GM23338 (cell line): Measurements from ENCODE around the gene LRR1. TPM values are rescaled to one million over a fixed set of nuclear protein-coding genes. Genes with fewer than 3 reads are reported as not detected.

ENCODE experiments used
- ATAC-seq: fragments of 200-7000 bp; cut with Tn5 transposase; 3 replicates; pipeline ENCODE4 v1.9.1; 2020
- DNase-seq: peaks from one replicate; pipeline ENCODE4 v3.0.0-alpha.2; 2015; ENCODE audit warnings: low spot score
- H2AFZ ChIP-seq: fragments of 200-600 bp; sonication (generic); 2 replicates; pipeline ENCODE4 v1.8.0; 2016; ENCODE audit warnings: antibody characterized with exemption, mild to moderate bottlenecking, moderate library complexity
- H3F3A ChIP-seq: fragments of 200-600 bp; sonication (generic); replicated peaks from 2 replicates; pipeline ENCODE4 v1.8.0; 2017; ENCODE audit warnings: antibody characterized with exemption, mixed run types, low read depth
- H3K27ac ChIP-seq: fragments of 200-600 bp; sonication (generic); 2 replicates; pipeline ENCODE4 v1.6.1; 2016; ENCODE audit warnings: low read depth
- H3K27me3 ChIP-seq: fragments of 200-600 bp; sonication (generic); 2 replicates; pipeline ENCODE4 v1.8.0; 2016; ENCODE audit warnings: mild to moderate bottlenecking, mixed run types, moderate library complexity; ENCODE audit not compliant: insufficient read depth
- H3K36me3 ChIP-seq: fragments of 200-600 bp; sonication (generic); 2 replicates; pipeline ENCODE4 v1.8.0; 2016; ENCODE audit warnings: mild to moderate bottlenecking; ENCODE audit not compliant: insufficient read depth
- H3K4me1 ChIP-seq: fragments of 200-600 bp; sonication (generic); 2 replicates; pipeline ENCODE4 v1.8.0; 2016; ENCODE audit warnings: mild to moderate bottlenecking, moderate library complexity; ENCODE audit not compliant: insufficient read depth
- H3K4me2 ChIP-seq: fragments of 200-600 bp; sonication (generic); 2 replicates; pipeline ENCODE4 v1.7.1; 2017; ENCODE audit warnings: mixed run types
- H3K4me3 ChIP-seq: fragments of 200-600 bp; sonication (generic); 2 replicates; pipeline ENCODE4 v1.6.1; 2016; ENCODE audit warnings: mixed run types
- H3K79me2 ChIP-seq: fragments of 200-600 bp; sonication (generic); replicated peaks from 2 replicates; pipeline ENCODE4 v1.8.0; 2017; ENCODE audit warnings: mild to moderate bottlenecking; ENCODE audit not compliant: insufficient read depth
- H3K9me2 ChIP-seq: fragments of 200-600 bp; sonication (generic); 2 replicates; pipeline ENCODE4 v1.8.0; 2017; ENCODE audit not compliant: insufficient read depth
- H4K20me1 ChIP-seq: fragments of 200-600 bp; sonication (generic); replicated peaks from 2 replicates; pipeline ENCODE4 v1.8.0; 2017; ENCODE audit warnings: mild to moderate bottlenecking; ENCODE audit not compliant: insufficient read depth
- H3K27ac Mint-ChIP-seq: 2 replicates; pipeline ENCODE4 v1.8.0; 2020; ENCODE audit warnings: inconsistent platforms, mild to moderate bottlenecking, moderate library complexity, mixed read lengths
- H3K27me3 Mint-ChIP-seq: 3 replicates; pipeline ENCODE4 v1.8.0; 2022; ENCODE audit warnings: low read depth, mild to moderate bottlenecking, moderate library complexity, mixed read lengths, inconsistent platforms; ENCODE audit not compliant: insufficient read depth, poor library complexity
- H3K36me3 Mint-ChIP-seq: 3 replicates; pipeline ENCODE4 v1.8.0; 2021; ENCODE audit warnings: low read depth, mild to moderate bottlenecking, inconsistent platforms, moderate library complexity, mixed read lengths
- H3K4me1 Mint-ChIP-seq: 3 replicates; pipeline ENCODE4 v1.8.0; 2020; ENCODE audit warnings: mild to moderate bottlenecking, inconsistent platforms, mixed read lengths
- H3K4me3 Mint-ChIP-seq: 3 replicates; pipeline ENCODE4 v1.8.0; 2021; ENCODE audit warnings: moderate library complexity, mild to moderate bottlenecking, inconsistent platforms, mixed read lengths
- H3K9me3 Mint-ChIP-seq: 3 replicates; pipeline ENCODE4 v1.8.0; 2020; ENCODE audit warnings: moderate library complexity, mild to moderate bottlenecking, inconsistent platforms, mixed read lengths
- CREB1 ChIP-seq: fragments of 250-450 bp; sonication (Bioruptor Pico); IDR thresholded peaks from 2 replicates; pipeline ENCODE4 v1.5.0; 2020; ENCODE audit warnings: low read depth, mild to moderate bottlenecking, moderate library complexity
- POLR2AphosphoS5 ChIP-seq: IDR thresholded peaks from 2 replicates; pipeline ENCODE4 v1.6.1; 2016; ENCODE audit warnings: antibody characterized with exemption, low read depth
- polyA plus RNA-seq: library from polyadenylated mRNA; unstranded; fragments of >200 nt; fragmentation: Nextera tagmentation; extraction: Ambion mirVana; gene quantifications from 2 replicates; pipeline ENCODE4 v1.2.1, GENCODE V29; 2016
- total RNA-seq: library from RNA; depleted of rRNA; stranded (reverse); fragments of >200 nt; shearing (Covaris generic); gene quantifications from 2 replicates; pipeline ENCODE4 v1.2.3, GENCODE V29; 2014
- TF ChIP-seq, protein P1 (sequence below): fragments of 250-450 bp; sonication (Bioruptor Pico); IDR thresholded peaks from 2 replicates; pipeline ENCODE4 v1.5.0; 2020; ENCODE audit warnings: mild to moderate bottlenecking, moderate library complexity

LRR1 gene
- total and polyA plus RNA-seq, 2 experiments from 2014 or later: 31.8 to 41.9 TPM

DNA sequence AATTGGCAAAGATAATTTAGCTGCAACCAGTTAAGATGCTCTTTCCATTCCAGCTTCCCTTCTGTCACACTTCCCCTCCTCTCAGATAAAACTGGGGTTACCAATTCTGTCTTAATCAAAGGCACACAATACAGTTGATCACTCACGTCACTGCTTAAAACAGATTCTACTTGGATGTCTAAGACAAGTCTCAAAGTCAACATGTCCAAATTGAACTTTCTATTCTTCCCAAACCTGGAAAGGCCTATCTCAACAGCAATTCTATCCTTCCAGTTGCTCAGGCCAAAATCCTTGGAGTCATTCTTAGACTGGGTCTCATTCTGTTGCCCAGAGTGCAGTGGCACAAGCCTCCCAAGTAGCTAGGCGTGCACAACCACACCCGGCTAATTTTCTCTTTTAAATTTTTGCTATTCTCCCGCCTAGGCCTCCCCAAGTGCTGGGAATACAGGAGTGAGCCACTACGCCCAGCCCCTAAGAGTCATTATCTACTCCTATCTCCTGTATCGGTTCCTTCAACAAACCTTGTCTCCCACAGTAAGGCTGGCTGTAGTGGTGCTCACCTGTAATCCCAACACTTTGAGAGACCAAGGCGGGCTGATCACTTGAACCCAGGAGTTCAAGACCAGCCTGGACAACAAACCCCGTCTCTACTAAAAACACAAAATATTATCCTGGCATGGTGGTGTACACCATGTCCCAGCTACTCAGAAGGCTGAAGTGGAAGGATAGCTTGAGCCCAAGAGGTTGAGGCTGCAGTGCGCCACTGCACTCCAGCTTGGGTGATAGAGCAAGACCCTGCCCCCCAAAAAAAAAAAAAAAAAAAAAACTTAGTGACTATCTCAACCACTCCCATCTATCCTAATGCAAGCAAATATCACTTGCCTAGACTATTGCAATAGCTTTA, 17.3 kb upstream of the LRR1 start (continued):
- TF ChIP-seq, protein P1, sequence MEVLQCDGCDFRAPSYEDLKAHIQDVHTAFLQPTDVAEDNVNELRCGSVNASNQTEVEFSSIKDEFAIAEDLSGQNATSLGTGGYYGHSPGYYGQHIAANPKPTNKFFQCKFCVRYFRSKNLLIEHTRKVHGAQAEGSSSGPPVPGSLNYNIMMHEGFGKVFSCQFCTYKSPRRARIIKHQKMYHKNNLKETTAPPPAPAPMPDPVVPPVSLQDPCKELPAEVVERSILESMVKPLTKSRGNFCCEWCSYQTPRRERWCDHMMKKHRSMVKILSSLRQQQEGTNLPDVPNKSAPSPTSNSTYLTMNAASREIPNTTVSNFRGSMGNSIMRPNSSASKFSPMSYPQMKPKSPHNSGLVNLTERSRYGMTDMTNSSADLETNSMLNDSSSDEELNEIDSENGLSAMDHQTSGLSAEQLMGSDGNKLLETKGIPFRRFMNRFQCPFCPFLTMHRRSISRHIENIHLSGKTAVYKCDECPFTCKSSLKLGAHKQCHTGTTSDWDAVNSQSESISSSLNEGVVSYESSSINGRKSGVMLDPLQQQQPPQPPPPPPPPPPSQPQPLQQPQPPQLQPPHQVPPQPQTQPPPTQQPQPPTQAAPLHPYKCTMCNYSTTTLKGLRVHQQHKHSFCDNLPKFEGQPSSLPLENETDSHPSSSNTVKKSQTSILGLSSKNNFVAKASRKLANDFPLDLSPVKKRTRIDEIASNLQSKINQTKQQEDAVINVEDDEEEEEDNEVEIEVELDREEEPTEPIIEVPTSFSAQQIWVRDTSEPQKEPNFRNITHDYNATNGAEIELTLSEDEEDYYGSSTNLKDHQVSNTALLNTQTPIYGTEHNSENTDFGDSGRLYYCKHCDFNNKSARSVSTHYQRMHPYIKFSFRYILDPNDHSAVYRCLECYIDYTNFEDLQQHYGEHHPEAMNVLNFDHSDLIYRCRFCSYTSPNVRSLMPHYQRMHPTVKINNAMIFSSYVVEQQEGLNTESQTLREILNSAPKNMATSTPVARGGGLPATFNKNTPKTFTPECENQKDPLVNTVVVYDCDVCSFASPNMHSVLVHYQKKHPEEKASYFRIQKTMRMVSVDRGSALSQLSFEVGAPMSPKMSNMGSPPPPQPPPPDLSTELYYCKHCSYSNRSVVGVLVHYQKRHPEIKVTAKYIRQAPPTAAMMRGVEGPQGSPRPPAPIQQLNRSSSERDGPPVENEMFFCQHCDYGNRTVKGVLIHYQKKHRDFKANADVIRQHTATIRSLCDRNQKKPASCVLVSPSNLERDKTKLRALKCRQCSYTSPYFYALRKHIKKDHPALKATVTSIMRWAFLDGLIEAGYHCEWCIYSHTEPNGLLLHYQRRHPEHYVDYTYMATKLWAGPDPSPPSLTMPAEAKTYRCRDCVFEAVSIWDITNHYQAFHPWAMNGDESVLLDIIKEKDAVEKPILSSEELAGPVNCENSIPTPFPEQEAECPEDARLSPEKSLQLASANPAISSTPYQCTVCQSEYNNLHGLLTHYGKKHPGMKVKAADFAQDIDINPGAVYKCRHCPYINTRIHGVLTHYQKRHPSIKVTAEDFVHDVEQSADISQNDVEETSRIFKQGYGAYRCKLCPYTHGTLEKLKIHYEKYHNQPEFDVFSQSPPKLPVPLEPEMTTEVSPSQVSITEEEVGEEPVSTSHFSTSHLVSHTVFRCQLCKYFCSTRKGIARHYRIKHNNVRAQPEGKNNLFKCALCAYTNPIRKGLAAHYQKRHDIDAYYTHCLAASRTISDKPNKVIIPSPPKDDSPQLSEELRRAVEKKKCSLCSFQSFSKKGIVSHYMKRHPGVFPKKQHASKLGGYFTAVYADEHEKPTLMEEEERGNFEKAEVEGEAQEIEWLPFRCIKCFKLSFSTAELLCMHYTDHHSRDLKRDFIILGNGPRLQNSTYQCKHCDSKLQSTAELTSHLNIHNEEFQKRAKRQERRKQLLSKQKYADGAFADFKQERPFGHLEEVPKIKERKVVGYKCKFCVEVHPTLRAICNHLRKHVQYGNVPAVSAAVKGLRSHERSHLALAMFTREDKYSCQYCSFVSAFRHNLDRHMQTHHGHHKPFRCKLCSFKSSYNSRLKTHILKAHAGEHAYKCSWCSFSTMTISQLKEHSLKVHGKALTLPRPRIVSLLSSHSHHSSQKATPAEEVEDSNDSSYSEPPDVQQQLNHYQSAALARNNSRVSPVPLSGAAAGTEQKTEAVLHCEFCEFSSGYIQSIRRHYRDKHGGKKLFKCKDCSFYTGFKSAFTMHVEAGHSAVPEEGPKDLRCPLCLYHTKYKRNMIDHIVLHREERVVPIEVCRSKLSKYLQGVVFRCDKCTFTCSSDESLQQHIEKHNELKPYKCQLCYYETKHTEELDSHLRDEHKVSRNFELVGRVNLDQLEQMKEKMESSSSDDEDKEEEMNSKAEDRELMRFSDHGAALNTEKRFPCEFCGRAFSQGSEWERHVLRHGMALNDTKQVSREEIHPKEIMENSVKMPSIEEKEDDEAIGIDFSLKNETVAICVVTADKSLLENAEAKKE (CRISPR knock-in tag): no peak
- TF ChIP-seq CREB1 (CRISPR knock-in tag): no peak
- no peak; the same call in 1 of the 2 replicates for TF ChIP-seq POLR2AphosphoS5

DNA sequence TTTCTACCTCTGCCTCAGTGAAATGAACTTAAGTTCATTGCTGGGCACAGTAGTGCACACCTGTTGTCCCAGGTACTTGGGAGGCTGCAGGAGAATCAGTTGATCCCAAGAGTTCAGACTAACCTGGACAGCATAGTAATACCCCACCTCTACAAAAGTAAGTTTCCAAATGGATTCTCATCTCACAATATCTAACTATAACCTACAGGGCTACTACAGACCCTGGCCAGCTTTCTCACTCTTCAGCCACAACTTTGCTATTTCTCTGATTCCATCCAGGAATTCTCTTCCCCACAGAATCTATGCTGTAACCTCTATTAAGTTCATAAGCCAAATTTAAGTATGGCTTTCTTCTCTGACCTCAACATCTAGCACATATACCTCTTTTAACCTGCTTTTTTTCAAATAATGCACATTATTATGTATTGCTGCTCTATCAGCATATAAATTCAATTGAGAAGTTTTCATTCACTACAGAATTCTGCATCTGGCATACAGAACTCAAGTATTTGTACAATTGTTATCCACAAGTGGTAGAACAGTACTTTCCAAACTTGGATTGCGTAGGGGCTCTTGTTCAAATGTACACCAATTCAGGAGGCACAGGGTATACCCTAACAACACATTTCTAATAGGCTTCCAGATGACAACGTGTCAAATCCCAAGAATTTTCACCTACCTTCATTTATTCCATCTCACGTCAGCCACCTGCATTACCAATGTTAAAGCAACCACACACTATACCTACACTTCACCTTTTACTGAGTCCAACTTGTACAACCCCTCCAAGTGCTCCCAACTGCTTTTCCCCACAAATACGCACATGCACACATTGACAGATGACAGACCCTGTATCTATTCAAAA, 16.4 kb upstream of the LRR1 start:
- Histone ChIP-seq H2AFZ (no peak overlapping the region), H3K36me3 (peaks cover 24% of the 10 kb centered on the region), H3K4me1 (peaks cover 16% of the 10 kb centered on the region), H4K20me1 (peaks cover 68% of the 10 kb centered on the region), H3K4me3 (peak overlapping the region; percentile 98), H3K79me2 (peaks cover 76% of the 10 kb centered on the region), H3K27me3 (no peaks in the 10 kb centered on the region), H3F3A (peaks cover 39% of the 10 kb centered on the region), H3K4me2 (peak overlapping the region; percentile 95), H3K9me2 (no peaks in the 10 kb centered on the region), H3K27ac (peak overlapping the region; percentile 89)
- H3K27me3 Mint-ChIP-seq: peaks cover 47% of the 10 kb centered on the region
- TF ChIP-seq CREB1 (CRISPR knock-in tag) (no peak), POLR2AphosphoS5 (peak; percentile 32)
- ATAC-seq: no peak; the same call in 2 of the 3 replicates
- peaks cover 26% of the 10 kb centered on the region for H3K4me1 Mint-ChIP-seq
- H3K4me3 Mint-ChIP-seq: peak overlapping the region; percentile 94
- no peak for DNase-seq
- peaks cover 63% of the 10 kb centered on the region for H3K36me3 Mint-ChIP-seq
- H3K27ac Mint-ChIP-seq: peak overlapping the region; percentile 57
- peaks cover 10% of the 10 kb centered on the region; the same call in 2 of the 3 replicates for H3K9me3 Mint-ChIP-seq
